ENCODE data around the gene ABHD5.

ABHD5 gene

GRCh38 chr3:43738305-43738704 lies 47.6 kb downstream of the ABHD5 start:
- no peak overlapping the region for H3K4me3 ChIP-seq (ENCODE audit: low read length)
- H3K79me2 ChIP-seq (ENCODE audit: control insufficient read depth, low read length), result no peaks in the 10 kb centered on the region
- H3K4me1 ChIP-seq (ENCODE audit: control insufficient read depth, low read length), result no peaks in the 10 kb centered on the region
- no peaks in the 10 kb centered on the region for H3K9me2 ChIP-seq (replicated peaks; ENCODE audit: control insufficient read depth, low read length)
- no peak overlapping the region for H3K4me2 ChIP-seq (ENCODE audit: low read length)
- no peaks in the 10 kb centered on the region for H4K20me1 ChIP-seq (ENCODE audit: control insufficient read depth, insufficient read depth, low read depth, low read length)
- H3K27ac ChIP-seq (ENCODE audit: low read depth, low read length), result no peak overlapping the region
- TF ChIP-seq EZH2phosphoT487 (IDR thresholded peaks at IDR 0.05; ENCODE audit: borderline replicate concordance, low read length), result no peak
- TF ChIP-seq, protein P1, sequence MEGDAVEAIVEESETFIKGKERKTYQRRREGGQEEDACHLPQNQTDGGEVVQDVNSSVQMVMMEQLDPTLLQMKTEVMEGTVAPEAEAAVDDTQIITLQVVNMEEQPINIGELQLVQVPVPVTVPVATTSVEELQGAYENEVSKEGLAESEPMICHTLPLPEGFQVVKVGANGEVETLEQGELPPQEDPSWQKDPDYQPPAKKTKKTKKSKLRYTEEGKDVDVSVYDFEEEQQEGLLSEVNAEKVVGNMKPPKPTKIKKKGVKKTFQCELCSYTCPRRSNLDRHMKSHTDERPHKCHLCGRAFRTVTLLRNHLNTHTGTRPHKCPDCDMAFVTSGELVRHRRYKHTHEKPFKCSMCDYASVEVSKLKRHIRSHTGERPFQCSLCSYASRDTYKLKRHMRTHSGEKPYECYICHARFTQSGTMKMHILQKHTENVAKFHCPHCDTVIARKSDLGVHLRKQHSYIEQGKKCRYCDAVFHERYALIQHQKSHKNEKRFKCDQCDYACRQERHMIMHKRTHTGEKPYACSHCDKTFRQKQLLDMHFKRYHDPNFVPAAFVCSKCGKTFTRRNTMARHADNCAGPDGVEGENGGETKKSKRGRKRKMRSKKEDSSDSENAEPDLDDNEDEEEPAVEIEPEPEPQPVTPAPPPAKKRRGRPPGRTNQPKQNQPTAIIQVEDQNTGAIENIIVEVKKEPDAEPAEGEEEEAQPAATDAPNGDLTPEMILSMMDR (IDR thresholded peaks at IDR 0.05; ENCODE audit: low read depth, low read length, poor library complexity, severe bottlenecking), result no peak
- no peaks in the 10 kb centered on the region for H3K9me3 ChIP-seq (ENCODE audit: control insufficient read depth, insufficient read depth, low read length)
- H3F3A ChIP-seq (ENCODE audit: control insufficient read depth, insufficient read depth), result no peaks in the 10 kb centered on the region
- peaks cover 6% of the 10 kb centered on the region for H3K27me3 ChIP-seq (ENCODE audit: control insufficient read depth, low read length)
- H3K36me3 ChIP-seq (ENCODE audit: control insufficient read depth, low read length), result no peaks in the 10 kb centered on the region

DNA sequence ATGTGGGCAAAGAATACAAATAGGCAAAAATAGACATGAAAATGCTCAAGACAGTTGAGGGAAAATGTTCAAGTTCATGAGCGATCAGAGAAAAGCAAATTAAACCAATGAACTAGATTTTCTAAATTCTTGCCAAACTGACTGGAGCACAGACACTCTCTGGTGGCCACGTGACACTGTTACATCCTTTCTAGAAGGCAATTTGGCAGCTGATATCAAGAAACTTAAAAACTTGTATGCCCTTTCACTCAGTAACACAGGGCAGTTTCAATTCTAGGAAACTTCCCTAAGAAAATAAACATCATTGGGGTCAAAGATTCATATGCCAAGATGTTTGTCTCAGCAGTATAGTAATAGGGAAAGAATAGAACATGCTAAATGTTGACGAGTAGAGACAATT lies 52.2 kb downstream of the ABHD5 start:
- Histone ChIP-seq H3F3A (ENCODE audit: control insufficient read depth, insufficient read depth) (no peaks in the 10 kb centered on the region), H3K4me3 (ENCODE audit: low read length) (no peak overlapping the region), H3K9me3 (ENCODE audit: control insufficient read depth, insufficient read depth, low read length) (no peaks in the 10 kb centered on the region), H3K36me3 (ENCODE audit: control insufficient read depth, low read length) (no peaks in the 10 kb centered on the region), H3K9me2 (replicated peaks; ENCODE audit: control insufficient read depth, low read length) (no peaks in the 10 kb centered on the region), H3K79me2 (ENCODE audit: control insufficient read depth, low read length) (no peaks in the 10 kb centered on the region), H4K20me1 (ENCODE audit: control insufficient read depth, insufficient read depth, low read depth, low read length) (no peaks in the 10 kb centered on the region), H3K27me3 (ENCODE audit: control insufficient read depth, low read length) (peaks cover 7% of the 10 kb centered on the region), H3K4me2 (ENCODE audit: low read length) (no peak overlapping the region), H3K4me1 (ENCODE audit: control insufficient read depth, low read length) (no peaks in the 10 kb centered on the region), H3K27ac (ENCODE audit: low read depth, low read length) (no peak overlapping the region)
- no peak for TF ChIP-seq EZH2phosphoT487 (IDR thresholded peaks at IDR 0.05; ENCODE audit: borderline replicate concordance, low read length)
- TF ChIP-seq, protein P1 (IDR thresholded peaks at IDR 0.05; ENCODE audit: low read depth, low read length, poor library complexity, severe bottlenecking), result peak; percentile 15

DNA sequence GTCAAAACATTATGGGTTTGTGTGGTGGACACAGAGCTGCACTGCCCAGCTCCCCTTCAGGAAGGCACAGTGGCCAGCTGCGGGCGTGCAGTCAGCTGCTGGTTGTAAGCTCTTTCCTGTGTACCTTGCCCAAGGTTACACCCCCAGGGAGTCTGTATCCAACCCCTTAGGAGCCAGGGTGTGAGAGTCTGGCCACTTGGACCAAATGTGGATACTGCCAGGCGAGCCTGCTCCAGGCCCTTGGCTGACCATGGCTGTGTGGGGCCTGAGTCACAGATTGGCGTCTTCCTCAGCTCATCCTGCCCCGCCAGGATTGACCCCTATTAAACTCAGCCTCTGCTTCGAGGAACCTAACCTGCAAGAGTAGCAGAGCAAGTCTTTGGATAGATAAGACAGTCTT lies 56.9 kb downstream of the ABHD5 start:
- H3K36me3 ChIP-seq (ENCODE audit: control insufficient read depth, low read length), result no peaks in the 10 kb centered on the region
- H3F3A ChIP-seq (ENCODE audit: control insufficient read depth, insufficient read depth), result no peaks in the 10 kb centered on the region
- no peaks in the 10 kb centered on the region for H3K79me2 ChIP-seq (ENCODE audit: control insufficient read depth, low read length)
- peaks cover 9% of the 10 kb centered on the region for H3K27me3 ChIP-seq (ENCODE audit: control insufficient read depth, low read length)
- no peak overlapping the region for H3K4me2 ChIP-seq (ENCODE audit: low read length)
- no peaks in the 10 kb centered on the region for H3K9me3 ChIP-seq (ENCODE audit: control insufficient read depth, insufficient read depth, low read length)
- no peaks in the 10 kb centered on the region for H3K4me1 ChIP-seq (ENCODE audit: control insufficient read depth, low read length)
- H4K20me1 ChIP-seq (ENCODE audit: control insufficient read depth, insufficient read depth, low read depth, low read length), result no peaks in the 10 kb centered on the region
- no peaks in the 10 kb centered on the region for H3K9me2 ChIP-seq (replicated peaks; ENCODE audit: control insufficient read depth, low read length)
- TF ChIP-seq, protein P1 (IDR thresholded peaks at IDR 0.05; ENCODE audit: low read depth, low read length, poor library complexity, severe bottlenecking), result no peak
- no peak for TF ChIP-seq EZH2phosphoT487 (IDR thresholded peaks at IDR 0.05; ENCODE audit: borderline replicate concordance, low read length)
- H3K27ac ChIP-seq (ENCODE audit: low read depth, low read length), result no peak overlapping the region
- H3K4me3 ChIP-seq (ENCODE audit: low read length), result no peak overlapping the region

DNA sequence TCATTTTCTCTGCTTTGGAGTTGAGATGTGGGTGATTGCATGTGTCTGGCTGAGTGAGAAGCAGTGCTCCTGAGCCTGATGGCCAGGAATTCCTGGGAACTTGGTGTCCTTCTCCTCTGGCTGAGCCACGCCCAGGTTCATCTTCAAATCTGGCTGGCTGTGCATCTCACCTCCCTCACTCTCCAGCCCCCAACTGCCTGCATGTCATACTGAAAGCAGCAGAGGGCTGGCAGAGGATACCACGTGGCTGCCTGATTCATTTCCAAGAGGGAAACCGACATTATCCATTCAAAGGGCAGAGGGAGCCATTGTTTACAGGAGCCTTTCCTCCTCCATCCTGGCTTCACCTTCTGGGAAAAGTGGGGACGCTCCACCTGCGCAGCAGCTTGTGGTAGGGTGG lies 57.4 kb downstream of the ABHD5 start:
- Histone ChIP-seq H4K20me1 (ENCODE audit: control insufficient read depth, insufficient read depth, low read depth, low read length) (no peaks in the 10 kb centered on the region), H3K27me3 (ENCODE audit: control insufficient read depth, low read length) (peaks cover 5% of the 10 kb centered on the region), H3K4me1 (ENCODE audit: control insufficient read depth, low read length) (no peaks in the 10 kb centered on the region), H3K27ac (ENCODE audit: low read depth, low read length) (no peak overlapping the region), H3F3A (ENCODE audit: control insufficient read depth, insufficient read depth) (no peaks in the 10 kb centered on the region), H3K36me3 (ENCODE audit: control insufficient read depth, low read length) (no peaks in the 10 kb centered on the region), H3K9me2 (replicated peaks; ENCODE audit: control insufficient read depth, low read length) (no peaks in the 10 kb centered on the region), H3K9me3 (ENCODE audit: control insufficient read depth, insufficient read depth, low read length) (no peaks in the 10 kb centered on the region), H3K4me3 (ENCODE audit: low read length) (no peak overlapping the region), H3K79me2 (ENCODE audit: control insufficient read depth, low read length) (no peaks in the 10 kb centered on the region), H3K4me2 (ENCODE audit: low read length) (no peak overlapping the region)
- no peak for TF ChIP-seq EZH2phosphoT487 (IDR thresholded peaks at IDR 0.05; ENCODE audit: borderline replicate concordance, low read length)
- TF ChIP-seq, protein P1 (IDR thresholded peaks at IDR 0.05; ENCODE audit: low read depth, low read length, poor library complexity, severe bottlenecking), result no peak
